Measurements from ENCODE around the gene PALLD. TPM values are rescaled to one million over a fixed set of nuclear protein-coding genes. Genes with fewer than 3 reads are reported as not detected.
"Not testable (repeated sequence)": the region's sequence is repeated elsewhere in the genome, so short reads cannot be mapped to it uniquely, and the experiment has no call there.

PALLD gene
- total RNA-seq, 1 experiment from 2014 or later, result 95.9 TPM

DNA sequence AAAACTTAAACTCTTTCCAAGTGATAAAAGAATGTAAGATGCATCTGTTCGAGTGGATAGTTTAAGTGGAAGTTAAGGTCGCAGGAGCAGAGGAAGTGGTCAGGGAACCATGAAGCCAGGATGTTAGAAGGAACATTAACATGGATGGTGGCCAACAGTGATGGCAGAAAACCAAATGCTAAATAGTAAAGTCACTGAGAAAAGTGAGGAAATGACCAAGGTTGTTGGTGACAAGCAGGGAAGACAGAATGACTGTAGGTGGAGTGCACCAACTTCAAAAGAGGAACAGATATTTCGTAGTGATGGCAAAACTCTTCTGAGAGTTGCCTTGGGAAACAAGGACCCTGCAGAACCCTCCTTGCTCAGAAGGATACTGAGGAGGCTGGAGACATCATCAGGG is 226.2 kb downstream of the PALLD start:
- in situ Hi-C loops (cut with HindIII; ENCODE audit: low pct_unique_long_range_greater_than_20kb, low sequenced_read_pairs), result no loop called here

DNA sequence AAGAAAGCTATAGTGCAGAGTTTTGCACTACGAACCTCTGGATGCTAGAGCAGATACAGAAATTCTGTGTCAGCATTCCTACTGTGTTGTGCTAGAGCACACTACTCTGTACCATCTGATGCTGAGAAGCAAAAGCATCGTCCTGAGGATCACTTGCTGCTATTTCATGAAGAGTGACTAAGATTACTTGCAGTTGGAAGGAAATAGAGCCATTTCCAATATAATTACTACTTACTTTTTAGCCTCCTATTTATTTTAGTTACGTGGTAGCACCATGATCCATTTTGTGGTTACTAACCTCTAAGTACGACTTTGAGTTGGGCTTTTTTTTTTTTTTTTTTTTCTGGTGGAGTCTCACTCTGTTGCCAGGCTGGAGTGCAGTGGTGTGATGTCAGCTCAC is 226.7 kb downstream of the PALLD start:
- DNase-seq (ENCODE audit: low read depth), result no peak
- in situ Hi-C loops (cut with HindIII; ENCODE audit: low pct_unique_long_range_greater_than_20kb, low sequenced_read_pairs), result no loop called here

More for the DNA sequence above, 226.2 kb downstream of the PALLD start:
- no peak for DNase-seq (ENCODE audit: low read depth)

DNA sequence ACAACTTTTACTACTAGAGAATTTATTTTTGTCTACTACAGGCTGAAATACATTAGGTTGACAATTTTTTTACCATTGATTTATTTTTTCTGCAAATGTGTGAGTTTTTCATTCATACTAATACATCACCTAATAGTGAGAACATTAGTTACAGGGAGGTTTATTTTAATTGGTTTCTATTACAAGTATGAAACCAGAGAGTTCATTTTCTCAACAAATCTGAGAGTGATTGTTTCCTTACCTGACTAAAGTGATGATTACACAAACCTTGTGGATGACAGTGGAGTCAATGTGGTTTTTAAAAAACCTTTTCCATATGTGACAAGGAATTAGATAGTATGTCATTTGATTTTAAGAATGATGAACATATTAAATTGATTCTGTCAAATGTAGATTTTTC is 227.4 kb downstream of the PALLD start:
- in situ Hi-C loops (cut with HindIII; ENCODE audit: low pct_unique_long_range_greater_than_20kb, low sequenced_read_pairs), result no loop called here
- no peak for DNase-seq (ENCODE audit: low read depth)

DNA sequence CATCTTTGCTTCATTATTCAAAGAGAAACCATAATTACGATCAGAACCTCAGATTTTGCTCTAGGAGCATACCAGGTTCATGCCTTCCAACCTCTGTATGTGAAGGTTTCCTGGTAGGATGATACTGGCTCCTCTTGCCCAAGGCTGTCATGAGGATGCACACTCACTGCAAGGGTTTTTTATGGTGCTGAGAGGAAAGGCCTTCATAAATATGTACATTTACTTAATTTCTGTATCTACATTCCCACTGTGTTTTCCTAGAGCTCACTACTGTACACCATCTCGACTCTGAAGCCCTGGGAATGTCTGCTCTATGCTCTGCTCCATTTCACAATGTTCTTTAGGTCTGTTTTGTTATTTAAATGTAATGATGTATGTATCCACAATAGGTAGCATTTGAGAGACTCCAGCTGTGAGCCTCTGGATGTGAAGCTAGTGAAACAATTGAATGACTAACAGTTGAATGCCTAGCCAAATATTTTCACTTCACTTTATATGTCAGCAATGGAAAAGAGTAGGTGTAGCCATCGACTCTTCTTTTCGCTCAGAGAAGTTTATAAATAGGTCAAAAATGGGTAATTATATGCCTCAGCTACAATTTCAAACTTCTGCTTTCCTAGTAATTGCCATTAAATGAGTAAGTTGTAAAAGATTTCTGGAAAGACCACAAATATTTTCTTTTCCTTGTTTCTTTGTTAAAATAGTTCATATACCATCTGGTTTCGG is 228.0 kb downstream of the PALLD start:
- in situ Hi-C loops (cut with HindIII; ENCODE audit: low pct_unique_long_range_greater_than_20kb, low sequenced_read_pairs), result no loop called here

DNA sequence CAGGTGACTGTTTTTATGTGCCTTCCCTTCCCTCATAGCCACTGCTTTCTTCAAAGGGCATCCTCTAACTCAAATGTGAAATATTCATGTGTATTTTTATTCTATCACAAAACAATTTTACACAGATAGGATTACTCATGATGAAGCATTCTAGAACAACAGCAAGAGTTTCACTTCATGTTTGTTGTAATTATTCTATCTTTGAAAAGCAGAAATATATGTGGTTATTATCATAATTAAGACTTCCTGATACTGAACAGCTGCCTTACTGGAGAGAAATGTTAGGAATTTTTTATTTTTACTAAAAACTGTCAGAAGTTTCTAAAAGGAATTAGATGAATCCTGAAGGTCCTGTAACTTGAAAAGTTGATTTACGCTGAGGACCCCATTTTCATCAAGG is 229.1 kb downstream of the PALLD start:
- in situ Hi-C loops (cut with HindIII; ENCODE audit: low pct_unique_long_range_greater_than_20kb, low sequenced_read_pairs), result no loop called here
- DNase-seq (ENCODE audit: low read depth), result no peak

More for the DNA sequence above, 228.0 kb downstream of the PALLD start:
- no peak for DNase-seq (ENCODE audit: low read depth)

DNA sequence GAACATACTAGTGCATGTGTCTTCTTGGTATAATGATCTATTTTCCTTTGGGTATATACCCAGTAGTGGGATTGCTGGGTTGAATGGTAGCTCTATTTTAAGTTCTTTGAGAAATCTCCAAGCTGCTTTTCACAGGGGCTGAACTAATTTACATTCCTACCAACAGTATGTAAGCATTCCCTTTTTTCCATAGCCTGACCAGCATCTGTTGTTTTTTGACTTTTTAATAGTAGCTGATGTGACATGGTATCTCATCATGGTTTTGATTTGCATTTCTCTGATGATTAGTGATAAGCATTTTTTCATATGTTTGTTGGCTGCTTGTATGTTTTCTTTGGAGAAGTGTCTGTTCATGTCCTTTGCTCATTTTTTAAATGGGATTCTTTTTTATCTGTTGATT is 230.3 kb downstream of the PALLD start:
- in situ Hi-C loops (cut with HindIII; ENCODE audit: low pct_unique_long_range_greater_than_20kb, low sequenced_read_pairs); DNase-seq (ENCODE audit: low read depth): not testable (repeated sequence)

DNA sequence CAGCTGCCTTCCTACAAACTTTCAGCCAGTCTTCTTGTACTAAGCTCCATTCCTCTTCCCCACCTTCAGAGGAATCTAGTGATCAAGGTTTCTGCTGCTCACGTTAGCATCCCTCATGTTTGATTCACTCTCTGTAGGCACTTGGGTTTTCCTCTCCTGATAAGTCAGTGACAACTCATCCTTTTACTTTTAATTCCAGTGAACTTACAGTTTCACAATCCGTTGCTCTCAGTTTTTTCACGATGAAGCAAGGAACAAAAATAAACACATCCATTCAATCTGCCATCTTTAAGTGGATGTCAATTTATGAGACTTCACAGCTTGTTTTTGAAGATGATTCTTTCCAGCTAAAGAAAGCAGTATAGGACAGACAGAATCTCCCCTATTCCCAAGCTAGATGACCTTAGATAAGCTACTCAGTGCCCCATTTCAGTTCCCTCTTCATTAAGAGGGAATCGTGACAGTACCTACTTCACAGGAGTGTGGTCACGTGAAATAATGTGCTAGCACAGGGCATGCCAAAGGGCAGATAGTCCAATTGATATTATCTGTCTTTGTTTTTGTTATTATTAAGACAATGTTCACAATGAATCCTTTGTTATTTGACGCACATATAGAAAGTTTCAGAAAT is 234.3 kb downstream of the PALLD start:
- peak; percentile 86 for DNase-seq (ENCODE audit: low read depth)
- in situ Hi-C loops (cut with HindIII; ENCODE audit: low pct_unique_long_range_greater_than_20kb, low sequenced_read_pairs), result no loop called here

DNA sequence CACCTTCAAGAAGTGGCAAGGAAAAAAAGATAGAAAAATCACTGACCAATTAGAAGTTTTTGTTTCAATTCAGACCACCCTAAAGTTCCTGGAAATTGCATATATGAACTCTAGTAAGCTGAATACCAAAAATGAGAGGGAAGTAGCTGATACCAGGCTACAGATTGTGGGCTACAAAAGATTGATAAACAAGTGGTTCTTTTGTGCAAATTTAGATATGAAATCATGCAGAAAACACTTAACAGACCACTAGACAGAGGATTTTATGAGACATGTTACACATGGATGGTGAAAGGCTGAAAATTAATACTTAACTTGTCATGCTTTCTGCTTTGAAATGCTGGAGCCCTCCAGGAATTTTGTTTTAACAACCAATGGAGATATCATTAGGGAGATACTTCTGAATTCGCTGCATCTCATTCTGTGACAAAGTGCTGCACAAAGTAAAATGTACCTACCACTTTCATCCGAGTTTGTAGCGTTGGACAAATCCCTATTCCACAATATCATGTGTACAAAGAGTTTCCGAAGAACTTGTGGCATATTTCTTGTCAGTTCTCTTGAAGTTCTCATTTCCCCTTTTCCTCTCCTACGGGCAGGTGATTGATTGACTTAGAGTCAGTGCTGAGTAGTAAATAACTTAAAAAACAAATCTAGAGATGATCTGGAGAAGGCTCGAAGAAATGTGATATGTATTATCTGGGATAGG is 235.0 kb downstream of the PALLD start:
- DNase-seq (ENCODE audit: low read depth), result peak; percentile 82
- in situ Hi-C loops (cut with HindIII; ENCODE audit: low pct_unique_long_range_greater_than_20kb, low sequenced_read_pairs), result no loop called here

DNA sequence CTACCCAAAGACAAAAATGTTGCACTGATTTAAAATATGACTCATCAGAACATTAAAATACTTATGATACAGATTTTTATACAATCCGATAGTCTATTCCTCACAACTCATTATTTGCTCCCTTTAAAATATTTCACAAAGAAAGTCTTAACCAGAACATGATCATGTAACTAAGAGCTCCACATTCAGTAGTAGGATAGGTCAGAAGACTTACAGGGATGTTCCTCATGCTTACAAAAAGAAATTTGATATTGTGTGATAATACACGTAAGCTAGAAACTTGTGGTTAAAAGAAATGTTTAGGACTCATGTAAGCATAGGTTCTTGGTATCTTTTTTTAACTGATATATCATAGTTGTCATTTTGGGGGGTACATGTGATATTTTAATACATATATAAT is 235.9 kb downstream of the PALLD start:
- in situ Hi-C loops (cut with HindIII; ENCODE audit: low pct_unique_long_range_greater_than_20kb, low sequenced_read_pairs), result no loop called here
- no peak for DNase-seq (ENCODE audit: low read depth)

DNA sequence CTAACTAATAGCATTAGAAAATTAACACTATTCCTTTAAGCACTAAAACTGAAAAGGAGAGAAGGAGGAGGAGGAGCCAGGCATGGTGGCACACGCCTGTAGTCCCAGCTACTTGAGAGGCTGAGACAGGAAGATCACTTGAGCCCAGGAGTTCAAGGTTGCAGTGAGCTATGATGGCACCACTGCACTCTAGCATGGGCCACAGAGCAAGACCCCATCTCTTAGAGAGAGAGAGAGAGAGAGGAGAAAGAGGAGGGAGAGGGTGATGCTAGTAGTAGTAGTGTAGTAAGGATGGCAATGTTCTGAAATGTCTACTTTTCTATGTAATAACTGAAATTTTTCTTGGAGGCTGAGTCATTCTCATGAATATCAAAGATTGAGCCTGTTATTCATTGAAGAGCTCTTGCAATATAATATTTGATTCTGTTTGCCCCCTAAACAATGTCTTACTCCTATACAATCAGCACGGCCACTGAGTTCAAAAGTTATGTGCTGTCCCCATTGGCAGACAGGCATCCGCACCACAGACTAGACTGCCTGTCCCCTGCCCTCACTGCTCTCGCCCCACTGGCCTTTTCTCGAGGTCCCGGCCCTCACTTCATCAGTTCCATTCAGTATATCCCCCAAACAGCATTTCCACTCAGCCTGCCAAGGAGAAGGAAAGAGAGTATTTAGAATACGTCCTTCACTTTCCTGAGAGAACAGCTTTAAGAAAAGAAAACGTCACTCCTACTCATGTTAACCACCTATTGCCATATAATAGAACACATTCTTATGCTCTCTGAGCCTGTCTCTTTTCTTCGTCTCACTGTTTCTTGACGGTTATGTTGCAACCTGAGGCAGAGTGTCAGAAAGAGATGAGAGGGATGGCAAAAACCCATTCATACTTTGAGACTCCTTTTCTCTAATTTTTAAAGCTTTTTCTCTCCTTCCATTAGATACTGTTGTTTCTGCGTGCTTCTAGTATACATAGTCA is 238.1 kb downstream of the PALLD start:
- no peak for DNase-seq (ENCODE audit: low read depth)
- in situ Hi-C loops (cut with HindIII; ENCODE audit: low pct_unique_long_range_greater_than_20kb, low sequenced_read_pairs), result no loop called here

DNA sequence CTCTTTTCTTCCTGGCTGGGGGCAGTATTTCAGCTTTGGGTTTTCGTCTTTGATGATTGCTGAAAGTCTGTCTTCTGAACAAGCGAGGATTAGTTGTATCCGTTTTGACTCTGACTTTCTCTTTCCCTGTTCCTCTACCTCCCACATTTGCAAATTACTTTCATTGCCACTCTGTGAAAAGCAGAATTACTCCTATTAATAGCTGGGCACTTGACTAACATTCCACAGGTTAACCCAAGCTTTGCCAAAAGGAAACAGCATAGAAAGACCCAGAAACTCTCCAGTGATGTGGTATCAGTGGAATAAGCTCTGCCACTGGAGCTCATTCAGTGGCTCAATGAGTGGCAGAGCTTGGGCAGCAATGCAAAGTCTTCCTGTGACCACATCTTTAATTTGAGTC is 238.9 kb downstream of the PALLD start:
- in situ Hi-C loops (cut with HindIII; ENCODE audit: low pct_unique_long_range_greater_than_20kb, low sequenced_read_pairs), result no loop called here
- DNase-seq (ENCODE audit: low read depth), result no peak

DNA sequence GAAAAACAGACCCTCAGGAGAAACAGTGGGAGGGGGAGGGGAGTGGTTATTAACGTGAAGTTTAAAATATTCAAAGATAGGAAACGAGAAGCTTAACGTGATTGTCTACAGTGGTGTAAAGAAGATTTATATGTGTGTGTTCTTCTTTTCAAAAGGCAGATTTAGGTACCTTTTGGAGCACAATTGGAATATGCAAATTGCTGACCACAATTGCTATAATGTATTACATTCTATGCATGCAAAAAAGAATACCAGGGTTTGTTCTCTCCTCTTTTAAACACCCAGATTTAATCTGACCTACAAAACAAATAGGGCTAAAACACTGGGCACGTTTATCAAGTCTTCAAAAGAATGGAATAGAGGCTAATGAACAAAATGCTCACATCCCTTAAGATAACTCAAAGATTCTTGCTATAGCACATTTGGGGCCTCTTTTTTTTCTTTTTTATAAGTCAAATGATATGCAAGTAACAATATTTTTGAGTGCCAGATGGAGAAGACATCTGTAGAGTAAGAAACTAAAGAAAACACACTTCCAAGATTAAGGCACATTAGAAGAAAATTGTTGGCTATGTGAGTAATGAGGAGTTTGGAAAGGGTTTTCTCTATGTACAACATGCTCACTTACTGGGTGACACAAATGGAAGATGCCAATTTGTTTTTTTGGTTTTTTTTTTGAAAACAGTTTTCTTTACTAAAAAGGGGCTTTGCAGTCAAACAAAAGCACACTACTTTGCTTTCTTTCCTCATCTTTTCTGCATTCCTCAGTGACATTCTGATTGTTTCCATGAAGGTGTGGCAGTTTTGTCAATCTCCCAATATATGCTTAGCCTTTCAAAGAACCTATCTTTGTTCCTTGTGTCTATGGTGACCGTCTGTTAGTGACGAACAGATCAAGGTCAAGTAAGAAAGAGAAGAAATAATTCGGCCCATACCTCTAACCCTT is 240.3 kb downstream of the PALLD start:
- DNase-seq (ENCODE audit: low read depth), result no peak
- in situ Hi-C loops (cut with HindIII; ENCODE audit: low pct_unique_long_range_greater_than_20kb, low sequenced_read_pairs), result no loop called here

DNA sequence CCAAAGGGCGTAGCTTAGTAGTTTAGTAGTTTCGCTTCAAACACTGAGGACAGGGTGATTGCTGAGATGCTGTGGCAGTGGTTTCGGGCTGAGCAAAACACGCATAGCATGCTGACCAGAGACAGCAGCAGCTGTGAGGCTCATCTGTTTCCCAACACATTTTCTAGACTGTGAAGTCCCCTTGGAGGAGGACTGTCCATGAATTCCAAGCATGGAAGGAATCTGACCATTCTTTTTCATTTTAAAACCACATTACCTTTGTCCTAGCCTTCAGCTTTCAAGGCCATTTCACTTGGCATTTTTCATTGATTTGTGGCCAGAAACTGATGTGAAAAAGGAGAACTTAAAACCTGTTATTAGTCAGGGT is 240.9 kb downstream of the PALLD start:
- no peak for DNase-seq (ENCODE audit: low read depth)
- in situ Hi-C loops (cut with HindIII; ENCODE audit: low pct_unique_long_range_greater_than_20kb, low sequenced_read_pairs), result no loop called here

DNA sequence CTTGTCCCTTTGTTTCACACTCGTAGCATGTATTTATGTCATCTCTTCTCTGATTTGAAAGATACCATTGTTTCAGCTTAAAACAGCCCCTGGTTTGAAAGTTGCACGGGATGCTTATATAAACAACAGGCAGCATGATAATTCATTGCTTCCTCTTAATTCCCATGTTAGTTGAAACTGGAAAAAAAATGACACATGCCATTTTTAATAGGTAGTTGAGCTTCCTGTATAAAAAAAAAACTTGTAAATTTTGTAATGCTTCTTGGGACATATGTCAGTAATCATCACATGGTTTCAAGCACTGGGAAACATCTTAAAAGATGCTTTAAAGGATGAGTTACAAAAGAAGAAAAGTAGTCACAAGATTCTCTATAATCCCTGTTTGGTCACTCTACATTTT is 243.0 kb downstream of the PALLD start:
- DNase-seq (ENCODE audit: low read depth), result no peak
- in situ Hi-C loops (cut with HindIII; ENCODE audit: low pct_unique_long_range_greater_than_20kb, low sequenced_read_pairs), result no loop called here

DNA sequence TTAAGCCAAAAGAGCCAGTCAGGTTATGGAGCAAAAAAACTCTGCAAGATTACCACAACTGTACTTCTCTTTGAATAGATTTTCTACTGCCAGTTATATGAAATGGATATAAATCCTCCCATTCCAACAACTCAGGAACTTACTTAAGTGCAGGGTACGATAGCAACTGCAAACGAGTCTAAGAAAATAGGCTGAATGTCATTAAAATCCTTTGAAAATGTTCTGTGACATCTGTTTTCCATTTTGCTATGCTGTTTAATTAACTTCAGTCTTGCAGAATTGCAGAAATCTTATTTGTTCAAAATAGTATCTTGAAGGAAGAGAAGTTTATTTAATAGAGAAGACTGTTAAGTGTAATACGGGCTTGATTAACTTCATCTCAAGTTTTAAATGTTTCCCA is 243.8 kb downstream of the PALLD start:
- in situ Hi-C loops (cut with HindIII; ENCODE audit: low pct_unique_long_range_greater_than_20kb, low sequenced_read_pairs), result no loop called here
- no peak for DNase-seq (ENCODE audit: low read depth)

DNA sequence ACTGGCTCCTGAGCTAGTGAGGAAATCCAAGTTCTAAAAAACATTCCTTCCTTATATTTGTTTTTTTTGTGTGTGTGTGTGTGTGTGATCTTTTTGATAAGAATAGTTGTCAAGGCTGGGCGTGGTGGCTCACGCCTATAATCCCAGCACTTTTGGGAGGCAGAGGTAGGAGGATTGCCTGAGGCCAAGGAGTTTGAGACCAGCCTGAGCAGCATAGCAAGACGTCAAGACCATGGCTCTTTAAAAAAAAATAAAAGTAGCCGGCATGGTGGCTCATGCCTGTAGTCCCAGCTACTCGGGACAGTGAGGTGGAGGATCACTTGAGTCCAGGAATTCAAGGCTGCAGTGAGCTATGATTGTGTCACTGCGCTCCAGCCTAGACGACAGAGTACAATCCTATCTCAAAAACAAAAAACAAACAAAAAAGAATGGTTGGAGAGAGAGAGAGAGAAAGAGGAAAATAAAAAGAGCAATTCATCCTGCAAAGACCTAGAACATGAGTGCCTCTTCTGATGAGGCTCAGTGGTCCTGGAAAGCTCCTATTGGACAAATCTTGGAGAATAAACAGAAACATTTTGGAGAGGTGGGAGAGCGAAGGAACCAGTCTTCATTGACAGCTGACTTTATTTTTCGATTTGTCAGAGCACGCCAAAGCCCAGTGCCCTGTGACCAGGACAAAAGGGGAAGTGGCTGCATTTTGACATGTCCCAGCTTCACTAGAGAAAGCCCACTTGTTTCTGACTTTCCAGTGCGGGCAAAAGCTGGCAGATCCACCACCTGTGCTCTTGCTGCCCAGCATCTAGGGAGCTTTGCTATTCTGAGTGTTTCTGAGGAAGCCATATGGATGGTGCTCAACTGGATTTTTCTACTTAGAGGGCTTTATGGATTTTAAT is 244.7 kb downstream of the PALLD start:
- DNase-seq (ENCODE audit: low read depth), result no peak
- in situ Hi-C loops (cut with HindIII; ENCODE audit: low pct_unique_long_range_greater_than_20kb, low sequenced_read_pairs), result no loop called here

DNA sequence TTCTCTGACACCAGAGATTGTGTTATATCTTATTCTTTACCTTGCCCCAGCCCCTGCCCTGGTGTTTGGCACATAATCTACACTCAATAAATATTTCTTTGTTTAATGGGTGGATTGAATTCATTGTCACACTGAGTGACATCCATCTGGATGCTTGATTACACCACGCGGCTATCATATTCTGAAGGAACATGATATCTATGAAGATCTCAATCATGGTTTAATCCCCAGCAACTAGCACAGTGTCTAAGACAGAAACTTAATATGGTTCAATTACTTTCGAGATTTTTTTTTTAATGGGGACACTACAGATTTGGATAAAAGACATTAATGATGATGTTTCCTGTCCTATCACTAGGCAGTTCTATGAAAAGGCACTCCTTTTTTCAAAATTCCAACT is 246.3 kb downstream of the PALLD start:
- in situ Hi-C loops (cut with HindIII; ENCODE audit: low pct_unique_long_range_greater_than_20kb, low sequenced_read_pairs), result no loop called here
- DNase-seq (ENCODE audit: low read depth), result no peak
